ENCODE data around the gene ZNF24.

GRCh38 chr18:35289727-35290093 is 54.5 kb downstream of the ZNF24 start:
- TF ChIP-seq CTCF (conservative IDR thresholded peaks at IDR 0.05 in 1 of 2, IDR thresholded peaks at IDR 0.05 in 1 of 2; ENCODE audit: low read depth in 1 of 2, low read length in 2 of 2) (no peak), EZH2 (IDR thresholded peaks at IDR 0.05; ENCODE audit: low read length, missing control alignments) (no peak)
